ENCODE data around the gene WDR76.
"Not testable (repeated sequence)": the region's sequence is repeated elsewhere in the genome, so short reads cannot be mapped to it uniquely, and the experiment has no call there.

Gene WDR76

DNA sequence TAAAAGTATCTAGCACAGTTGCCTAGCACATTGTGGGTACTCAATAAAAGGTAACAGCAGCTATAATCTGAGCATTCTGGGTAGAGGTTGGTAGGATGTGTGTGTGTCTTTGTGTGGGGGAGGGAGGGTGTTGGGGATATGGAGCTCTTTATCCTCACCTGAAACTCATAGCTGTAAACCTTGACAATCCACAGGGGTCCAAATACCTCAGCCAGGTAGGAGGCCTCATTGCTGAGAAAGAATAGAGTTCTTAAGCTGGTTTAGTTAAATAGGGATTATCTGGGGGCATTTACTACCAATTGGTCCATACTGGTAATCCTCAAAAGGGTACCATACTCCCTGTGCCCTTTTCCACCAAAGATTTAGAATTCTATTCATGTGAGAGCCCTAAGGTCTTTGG, 30.8 kb upstream of the WDR76 start:
- Histone ChIP-seq H3K27me3 (ENCODE audit: insufficient read depth, low read length) (no peaks in the 10 kb centered on the region), H3K27ac (ENCODE audit: low read depth, low read length) (peak overlapping the region; percentile 66; the same call in 1 of the 2 replicates), H3K4me3 (ENCODE audit: low read length) (no peak overlapping the region), H3K36me3 (ENCODE audit: insufficient read depth, low read length) (peaks cover 59% of the 10 kb centered on the region), H3K4me1 (ENCODE audit: insufficient read depth, low read length) (peaks cover 41% of the 10 kb centered on the region), H3K9ac (ENCODE audit: low read depth, low read length) (no peak overlapping the region), H3K9me3 (ENCODE audit: insufficient read depth, low read depth, low read length) (no peaks in the 10 kb centered on the region)

GRCh38 chr15:43796566-43796965, 30.2 kb upstream of the WDR76 start:
- H3K9ac ChIP-seq (ENCODE audit: low read depth, low read length): no peak overlapping the region
- H3K4me3 ChIP-seq (ENCODE audit: low read length): no peak overlapping the region
- H3K27ac ChIP-seq (ENCODE audit: low read depth, low read length): peak overlapping the region; percentile 66; the same call in 1 of the 2 replicates
- H3K27me3 ChIP-seq (ENCODE audit: insufficient read depth, low read length): no peaks in the 10 kb centered on the region
- H3K36me3 ChIP-seq (ENCODE audit: insufficient read depth, low read length): peaks cover 63% of the 10 kb centered on the region
- no peaks in the 10 kb centered on the region for H3K9me3 ChIP-seq (ENCODE audit: insufficient read depth, low read depth, low read length)
- WGBS: 95% methylated on average over 2 of the region's 3 CpGs
- peaks cover 41% of the 10 kb centered on the region for H3K4me1 ChIP-seq (ENCODE audit: insufficient read depth, low read length)

GRCh38 chr15:43799209-43799944, 27.4 kb upstream of the WDR76 start:
- H3K36me3 ChIP-seq (ENCODE audit: insufficient read depth, low read length): peaks cover 77% of the 10 kb centered on the region
- peaks cover 29% of the 10 kb centered on the region for H3K4me1 ChIP-seq (ENCODE audit: insufficient read depth, low read length)
- H3K9ac ChIP-seq (ENCODE audit: low read depth, low read length): no peak overlapping the region
- 92% methylated on average over 16 of the region's 16 CpGs for WGBS
- no peaks in the 10 kb centered on the region for H3K27me3 ChIP-seq (ENCODE audit: insufficient read depth, low read length)
- no peak overlapping the region for H3K4me3 ChIP-seq (ENCODE audit: low read length)
- H3K27ac ChIP-seq (ENCODE audit: low read depth, low read length): peak overlapping the region; percentile 64
- H3K9me3 ChIP-seq (ENCODE audit: insufficient read depth, low read depth, low read length): no peaks in the 10 kb centered on the region

DNA sequence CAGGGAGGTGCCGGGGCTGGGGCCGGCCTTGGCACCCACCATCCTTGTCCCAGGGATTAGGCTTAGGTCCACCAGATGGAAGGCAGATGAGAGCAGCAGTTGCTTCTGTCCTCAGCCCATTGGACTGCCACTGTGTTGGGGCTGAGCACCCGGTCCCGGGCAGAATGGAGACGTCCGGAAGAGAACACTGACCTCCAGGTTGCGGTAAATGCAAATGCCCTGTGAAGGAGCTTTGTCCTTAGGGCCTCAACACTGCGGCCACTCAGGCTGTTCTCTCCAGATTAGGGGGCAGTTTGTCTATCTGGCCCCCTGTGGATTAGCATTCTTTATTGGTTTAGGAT, 26.9 kb upstream of the WDR76 start, which contains the start of gene SERINC4:
Gene SERINC4 (minus strand): TSS at position 276 of the 341 bp plus-strand sequence. CDS start 234 bp downstream, at position 42.
- H3K27me3 ChIP-seq (ENCODE audit: insufficient read depth, low read length): no peaks in the 10 kb centered on the region
- H3K9ac ChIP-seq (ENCODE audit: low read depth, low read length): peak within 1 kb of the TSS; percentile 77
- H3K4me3 ChIP-seq (ENCODE audit: low read length): peak within 1 kb of the TSS; percentile 86
- peaks cover 24% of the 10 kb centered on the region for H3K4me1 ChIP-seq (ENCODE audit: insufficient read depth, low read length)
- H3K36me3 ChIP-seq (ENCODE audit: insufficient read depth, low read length): peaks cover 77% of the 10 kb centered on the region
- 94% methylated on average over 8 of the region's 8 CpGs for WGBS
- H3K27ac ChIP-seq (ENCODE audit: low read depth, low read length): peak within 1 kb of the TSS; percentile 64
- H3K9me3 ChIP-seq (ENCODE audit: insufficient read depth, low read depth, low read length): no peaks in the 10 kb centered on the region

DNA sequence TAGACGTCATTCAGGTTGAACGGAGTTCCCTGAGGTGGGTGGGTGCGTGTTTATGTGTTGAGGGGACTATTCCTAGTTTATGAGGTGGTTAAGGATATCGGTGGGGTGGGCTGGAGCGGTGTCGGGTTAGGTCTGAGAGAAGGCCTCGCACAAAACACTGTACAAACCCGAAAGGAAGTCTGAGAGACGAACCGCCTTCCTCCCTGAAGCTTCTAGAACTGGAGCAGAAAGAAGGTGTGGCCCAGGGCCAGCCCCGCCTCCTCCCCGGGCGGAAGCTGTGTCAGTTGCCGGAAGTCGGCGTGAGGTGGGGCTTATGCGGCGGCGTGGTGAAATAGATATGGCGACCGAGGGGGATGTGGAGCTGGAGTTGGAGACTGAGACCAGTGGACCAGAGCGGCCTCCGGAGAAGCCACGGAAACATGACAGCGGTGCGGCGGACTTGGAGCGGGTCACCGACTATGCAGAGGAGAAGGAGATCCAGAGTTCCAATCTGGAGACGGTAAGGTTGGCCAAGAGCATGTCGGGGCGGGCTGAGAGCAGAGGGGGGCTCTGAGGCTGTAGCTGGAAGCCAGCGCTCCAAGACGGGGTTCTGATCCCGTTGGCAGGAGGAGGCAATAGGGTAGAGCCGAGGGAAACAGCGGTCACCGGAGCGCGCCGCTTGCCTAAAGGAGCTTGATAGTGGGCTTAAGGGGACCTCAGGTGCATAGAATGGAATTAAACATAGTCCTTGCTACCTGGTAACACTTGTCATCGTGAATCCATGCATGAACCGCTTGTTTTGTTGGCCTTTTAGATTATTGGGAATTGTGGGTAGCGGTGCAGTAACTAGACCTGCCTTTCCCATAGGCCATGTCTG, 26.3 kb upstream of the WDR76 start, which contains the start of gene HYPK:
Gene HYPK (plus strand): TSS at position 314 of the 856 bp plus-strand sequence. CDS start 24 bp downstream, at position 338.
- WGBS: 12% methylated on average over 44 of the region's 44 CpGs
- Histone ChIP-seq H3K4me3 (ENCODE audit: low read length) (peak within 1 kb of the TSS; percentile 86), H3K27me3 (ENCODE audit: insufficient read depth, low read length) (no peaks in the 10 kb centered on the region), H3K9ac (ENCODE audit: low read depth, low read length) (peak within 1 kb of the TSS; percentile 77), H3K4me1 (ENCODE audit: insufficient read depth, low read length) (peaks cover 19% of the 10 kb centered on the region), H3K9me3 (ENCODE audit: insufficient read depth, low read depth, low read length) (no peaks in the 10 kb centered on the region), H3K27ac (ENCODE audit: low read depth, low read length) (peak within 1 kb of the TSS; percentile 64), H3K36me3 (ENCODE audit: insufficient read depth, low read length) (peaks cover 77% of the 10 kb centered on the region)

DNA sequence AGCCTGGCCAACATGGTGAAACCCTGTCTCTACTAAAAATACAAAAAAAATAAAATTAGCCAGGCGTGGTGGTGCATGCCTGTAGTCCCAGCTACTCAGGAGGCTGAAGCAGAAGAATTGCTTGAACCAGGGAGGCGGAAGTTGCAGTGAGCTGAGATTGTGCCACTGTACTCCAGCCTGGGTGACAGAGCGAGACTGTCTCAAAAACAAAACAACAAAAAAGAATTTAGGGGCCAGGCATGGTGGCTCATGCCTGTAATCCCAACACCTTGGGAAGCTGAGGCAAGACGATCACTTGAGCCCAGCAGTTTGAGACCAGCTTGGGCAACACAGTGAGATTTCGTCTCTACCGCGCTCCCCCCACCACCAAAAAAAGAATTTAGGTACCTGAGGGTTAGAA, 24.1 kb upstream of the WDR76 start:
- WGBS: 94% methylated on average over 5 of the region's 7 CpGs
- H3K36me3 ChIP-seq (ENCODE audit: insufficient read depth, low read length): peaks cover 79% of the 10 kb centered on the region
- H3K9me3 ChIP-seq (ENCODE audit: insufficient read depth, low read depth, low read length); H3K27ac ChIP-seq (ENCODE audit: low read depth, low read length); H3K4me3 ChIP-seq (ENCODE audit: low read length); H3K27me3 ChIP-seq (ENCODE audit: insufficient read depth, low read length); H3K4me1 ChIP-seq (ENCODE audit: insufficient read depth, low read length); H3K9ac ChIP-seq (ENCODE audit: low read depth, low read length): not testable (repeated sequence)

- H3K9me3 ChIP-seq (ENCODE audit: insufficient read depth, low read depth, low read length): no peaks in the 10 kb centered on the region
- H3K27ac ChIP-seq (ENCODE audit: low read depth, low read length): no peak overlapping the region
- no peaks in the 10 kb centered on the region for H3K4me1 ChIP-seq (ENCODE audit: insufficient read depth, low read length)
- no peaks in the 10 kb centered on the region for H3K27me3 ChIP-seq (ENCODE audit: insufficient read depth, low read length)
- H3K9ac ChIP-seq (ENCODE audit: low read depth, low read length): no peak overlapping the region
- H3K4me3 ChIP-seq (ENCODE audit: low read length): no peak overlapping the region
- peaks cover 92% of the 10 kb centered on the region for H3K36me3 ChIP-seq (ENCODE audit: insufficient read depth, low read length)
- 96% methylated on average over 5 of the region's 5 CpGs for WGBS
Measured at GRCh38 chr15:43808435-43808950, 18.3 kb upstream of the WDR76 start.

DNA sequence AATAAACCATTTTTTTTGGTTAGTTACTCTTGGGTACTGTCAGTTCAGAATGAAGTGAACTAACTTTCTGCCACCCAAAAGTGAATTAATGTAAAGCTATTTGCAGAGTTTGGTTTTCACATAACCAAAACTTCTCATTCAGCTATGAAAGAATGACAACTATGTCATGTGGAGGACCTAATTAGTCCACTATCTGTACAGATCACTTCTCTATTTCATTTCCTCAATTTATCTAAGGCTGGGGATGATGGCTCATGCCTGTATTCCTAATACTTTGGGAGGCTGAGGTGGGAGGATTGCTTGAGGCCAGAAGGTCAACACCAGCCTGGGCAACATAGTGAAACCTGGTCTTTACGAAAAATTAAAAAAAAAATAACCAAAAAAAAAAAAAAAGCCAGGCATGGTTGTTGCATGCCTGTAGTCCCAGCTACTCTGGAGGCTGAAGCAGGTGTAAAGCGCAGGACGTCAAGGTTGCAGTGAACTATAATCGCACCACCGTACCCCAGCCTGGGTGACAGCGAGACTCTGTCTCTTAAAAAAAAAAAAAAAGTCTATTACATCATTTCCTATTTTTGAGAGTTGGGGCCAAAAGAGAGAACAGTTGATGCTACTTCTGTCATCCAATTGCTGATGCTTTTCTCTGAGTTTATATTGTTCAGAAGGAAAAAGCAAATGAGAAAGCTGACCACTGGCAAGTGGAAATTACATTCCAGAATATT, 17.7 kb upstream of the WDR76 start:
- no peak overlapping the region for H3K9ac ChIP-seq (ENCODE audit: low read depth, low read length)
- H3K27me3 ChIP-seq (ENCODE audit: insufficient read depth, low read length): no peaks in the 10 kb centered on the region
- peaks cover 93% of the 10 kb centered on the region for H3K36me3 ChIP-seq (ENCODE audit: insufficient read depth, low read length)
- no peak overlapping the region for H3K27ac ChIP-seq (ENCODE audit: low read depth, low read length)
- H3K9me3 ChIP-seq (ENCODE audit: insufficient read depth, low read depth, low read length): no peaks in the 10 kb centered on the region
- 98% methylated on average over 5 of the region's 6 CpGs for WGBS
- H3K4me1 ChIP-seq (ENCODE audit: insufficient read depth, low read length): no peaks in the 10 kb centered on the region
- no peak overlapping the region for H3K4me3 ChIP-seq (ENCODE audit: low read length)

- not testable (repeated sequence) for H3K4me1 ChIP-seq (ENCODE audit: insufficient read depth, low read length); H3K9me3 ChIP-seq (ENCODE audit: insufficient read depth, low read depth, low read length); H3K27me3 ChIP-seq (ENCODE audit: insufficient read depth, low read length); H3K27ac ChIP-seq (ENCODE audit: low read depth, low read length); H3K9ac ChIP-seq (ENCODE audit: low read depth, low read length); H3K4me3 ChIP-seq (ENCODE audit: low read length)
- H3K36me3 ChIP-seq (ENCODE audit: insufficient read depth, low read length): peaks cover 71% of the 10 kb centered on the region
- WGBS: 97% methylated on average over 5 of the region's 5 CpGs
Measured at GRCh38 chr15:43815064-43815463, 11.7 kb upstream of the WDR76 start.

DNA sequence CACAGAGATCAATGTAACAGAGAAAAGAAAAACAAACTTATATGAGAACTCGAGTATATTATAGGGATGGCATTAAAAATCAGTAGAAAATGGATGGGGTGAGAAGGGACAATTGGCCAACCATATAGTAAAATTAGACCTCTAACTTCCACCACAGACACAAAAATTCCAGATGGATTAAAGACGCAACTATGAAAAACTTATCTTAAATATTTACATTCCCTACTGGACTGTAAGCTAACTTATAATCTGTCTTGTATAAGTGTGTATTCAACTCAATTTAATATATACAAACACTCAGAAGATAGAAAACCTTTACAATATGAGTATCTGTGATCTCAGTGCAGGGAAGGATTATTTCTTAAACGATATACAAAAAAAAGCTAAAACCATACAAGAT, 5.3 kb upstream of the WDR76 start:
- H3K4me3 ChIP-seq (ENCODE audit: low read length): no peak overlapping the region
- 100% methylated on average over 1 of the region's 3 CpGs for WGBS
- peaks cover 5% of the 10 kb centered on the region; the same call in 1 of the 2 replicates for H3K9me3 ChIP-seq (ENCODE audit: insufficient read depth, low read depth, low read length)
- H3K27me3 ChIP-seq (ENCODE audit: insufficient read depth, low read length): peaks cover 8% of the 10 kb centered on the region; the same call in 1 of the 2 replicates
- H3K4me1 ChIP-seq (ENCODE audit: insufficient read depth, low read length): no peaks in the 10 kb centered on the region; the same call in 1 of the 2 replicates
- no peak overlapping the region for H3K27ac ChIP-seq (ENCODE audit: low read depth, low read length)
- H3K9ac ChIP-seq (ENCODE audit: low read depth, low read length): no peak overlapping the region
- H3K36me3 ChIP-seq (ENCODE audit: insufficient read depth, low read length): peaks cover 30% of the 10 kb centered on the region

Measured in HUES64 (cell line).